Neural progenitor cell (in vitro differentiated cells): ENCODE data around the gene IQCF6. TPM values are rescaled to one million over a fixed set of nuclear protein-coding genes. Genes with fewer than 3 reads are reported as not detected.

Source experiments
- DNase-seq: peaks from one replicate; pipeline ENCODE4 v3.0.0-alpha.2; 2016; ENCODE audit warnings: low spot score
- H2AFZ ChIP-seq: fragments of 200-600 bp; sonication (generic); replicated peaks from 2 replicates; pipeline ENCODE4 v1.6.1; 2016; ENCODE audit warnings: antibody characterized with exemption
- H3F3A ChIP-seq: fragments of 200-600 bp; sonication (generic); 2 replicates; pipeline ENCODE4 v1.6.1; 2016; ENCODE audit warnings: antibody characterized with exemption, low read depth
- H3K27ac ChIP-seq: fragments of 200-600 bp; sonication (generic); 2 replicates; pipeline ENCODE4 v1.5.1; 2016; ENCODE audit warnings: mild to moderate bottlenecking
- H3K27me3 ChIP-seq: fragments of 200-600 bp; sonication (generic); 2 replicates; pipeline ENCODE4 v1.6.1; 2016; ENCODE audit warnings: mild to moderate bottlenecking, moderate library complexity
- H3K36me3 ChIP-seq: fragments of 200-600 bp; sonication (generic); 2 replicates; pipeline ENCODE4 v1.5.1; 2016
- H3K4me1 ChIP-seq: fragments of 200-600 bp; sonication (generic); 2 replicates; pipeline ENCODE4 v1.6.1; 2016; ENCODE audit warnings: mixed run types
- H3K4me2 ChIP-seq: fragments of 200-600 bp; sonication (generic); 2 replicates; pipeline ENCODE4 v1.6.1; 2016
- H3K4me3 ChIP-seq: fragments of 200-600 bp; sonication (generic); 2 replicates; pipeline ENCODE4 v1.5.1; 2016
- H3K79me2 ChIP-seq: fragments of 200-600 bp; sonication (generic); 2 replicates; pipeline ENCODE4 v1.6.1; 2016; ENCODE audit warnings: low read depth
- H3K9ac ChIP-seq: fragments of 200-600 bp; sonication (generic); 2 replicates; pipeline ENCODE4 v1.6.1; 2016
- H3K9me3 ChIP-seq: fragments of 200-600 bp; sonication (generic); 2 replicates; pipeline ENCODE4 v1.5.1; 2016; ENCODE audit warnings: low read depth
- H4K20me1 ChIP-seq: fragments of 200-600 bp; sonication (generic); 2 replicates; pipeline ENCODE4 v1.6.1; 2016; ENCODE audit warnings: low read depth
- H3K27ac Mint-ChIP-seq: 3 replicates; pipeline ENCODE4 v1.8.0; 2021; ENCODE audit warnings: mixed read lengths
- H3K27me3 Mint-ChIP-seq: 2 replicates; pipeline ENCODE4 v1.8.0; 2022; ENCODE audit warnings: low read depth, mild to moderate bottlenecking, inconsistent platforms, moderate library complexity, mixed read lengths; ENCODE audit not compliant: insufficient read depth
- H3K36me3 Mint-ChIP-seq: 3 replicates; pipeline ENCODE4 v1.8.0; 2021; ENCODE audit warnings: mixed read lengths
- H3K4me1 Mint-ChIP-seq: 3 replicates; pipeline ENCODE4 v1.8.0; 2021; ENCODE audit warnings: mixed read lengths
- H3K4me3 Mint-ChIP-seq: 3 replicates; pipeline ENCODE4 v1.8.0; 2021; ENCODE audit warnings: mild to moderate bottlenecking, moderate library complexity, mixed read lengths
- H3K9me3 Mint-ChIP-seq: 3 replicates; pipeline ENCODE4 v1.8.0; 2020; ENCODE audit warnings: mixed read lengths
- EZH2 ChIP-seq: fragments of 200-600 bp; sonication (generic); IDR thresholded peaks from 2 replicates; pipeline ENCODE4 v1.6.1; 2017; ENCODE audit warnings: antibody characterized with exemption, mild to moderate bottlenecking, moderate library complexity
- EZH2phosphoT487 ChIP-seq: fragments of 200-600 bp; sonication (generic); IDR thresholded peaks from 2 replicates; pipeline ENCODE4 v1.6.1; 2017; ENCODE audit warnings: antibody characterized with exemption
- total RNA-seq: library from RNA; depleted of rRNA; stranded (reverse); fragments of >200 nt; gene quantifications from 2 replicates; pipeline ENCODE4 v1.2.3, GENCODE V29; 2015; ENCODE audit warnings: low replicate concordance
- TF ChIP-seq, protein P1 (sequence below): fragments of 200-600 bp; sonication (generic); IDR thresholded peaks from 2 replicates; pipeline ENCODE4 v1.5.1; 2017; ENCODE audit warnings: antibody characterized with exemption, mild to moderate bottlenecking

Gene IQCF6
- total RNA-seq, 1 donor from 2014 or later, result not detected

DNA sequence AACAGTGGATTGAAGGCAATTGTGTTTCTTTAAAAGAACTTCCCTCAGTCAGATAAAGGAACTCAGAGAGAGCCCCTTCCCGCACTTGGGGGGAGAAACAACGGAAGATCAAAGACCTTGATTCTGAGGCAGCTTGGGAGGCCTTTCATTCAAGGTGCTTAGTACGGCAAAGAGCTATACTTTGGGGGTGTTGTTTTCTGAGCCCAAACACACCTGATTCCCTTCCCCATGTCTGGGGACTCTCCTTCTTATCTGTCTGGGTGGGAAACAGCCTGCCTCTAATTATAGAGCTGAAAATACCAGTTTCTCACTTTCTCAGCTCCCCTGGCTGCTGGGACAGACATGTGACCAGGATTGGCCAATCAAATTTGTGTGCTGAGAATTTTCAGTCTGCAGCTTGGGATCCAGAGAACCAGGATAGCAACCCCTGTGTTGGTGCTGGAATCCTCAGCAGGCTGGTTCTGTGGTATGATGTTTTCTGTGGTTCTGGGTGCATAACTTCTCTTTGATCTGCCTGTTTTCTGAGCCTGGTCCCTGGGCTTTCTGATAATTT, 19.4 kb upstream of the IQCF6 start:
- no peaks in the 10 kb centered on the region for H3K36me3 ChIP-seq
- no peaks in the 10 kb centered on the region for H3K36me3 Mint-ChIP-seq
- peak overlapping the region; percentile 54 for H3K4me3 Mint-ChIP-seq
- H3K9me3 ChIP-seq, result no peaks in the 10 kb centered on the region
- H3K27ac ChIP-seq, result no peak overlapping the region
- peak overlapping the region; percentile 21 for H3K27ac Mint-ChIP-seq
- peaks cover 48% of the 10 kb centered on the region for H3K4me1 Mint-ChIP-seq
- peaks cover 20% of the 10 kb centered on the region for H3K27me3 ChIP-seq
- H4K20me1 ChIP-seq, result no peaks in the 10 kb centered on the region
- peak overlapping the region; percentile 4 for H3K4me3 ChIP-seq
- H3K9ac ChIP-seq, result no peak overlapping the region
- TF ChIP-seq, protein P1, sequence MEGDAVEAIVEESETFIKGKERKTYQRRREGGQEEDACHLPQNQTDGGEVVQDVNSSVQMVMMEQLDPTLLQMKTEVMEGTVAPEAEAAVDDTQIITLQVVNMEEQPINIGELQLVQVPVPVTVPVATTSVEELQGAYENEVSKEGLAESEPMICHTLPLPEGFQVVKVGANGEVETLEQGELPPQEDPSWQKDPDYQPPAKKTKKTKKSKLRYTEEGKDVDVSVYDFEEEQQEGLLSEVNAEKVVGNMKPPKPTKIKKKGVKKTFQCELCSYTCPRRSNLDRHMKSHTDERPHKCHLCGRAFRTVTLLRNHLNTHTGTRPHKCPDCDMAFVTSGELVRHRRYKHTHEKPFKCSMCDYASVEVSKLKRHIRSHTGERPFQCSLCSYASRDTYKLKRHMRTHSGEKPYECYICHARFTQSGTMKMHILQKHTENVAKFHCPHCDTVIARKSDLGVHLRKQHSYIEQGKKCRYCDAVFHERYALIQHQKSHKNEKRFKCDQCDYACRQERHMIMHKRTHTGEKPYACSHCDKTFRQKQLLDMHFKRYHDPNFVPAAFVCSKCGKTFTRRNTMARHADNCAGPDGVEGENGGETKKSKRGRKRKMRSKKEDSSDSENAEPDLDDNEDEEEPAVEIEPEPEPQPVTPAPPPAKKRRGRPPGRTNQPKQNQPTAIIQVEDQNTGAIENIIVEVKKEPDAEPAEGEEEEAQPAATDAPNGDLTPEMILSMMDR, result no peak
- no peak for TF ChIP-seq EZH2
- no peak for TF ChIP-seq EZH2phosphoT487
- no peaks in the 10 kb centered on the region for H3K9me3 Mint-ChIP-seq
- H2AFZ ChIP-seq, result peak overlapping the region; percentile 36
- peak overlapping the region; percentile 39 for H3K4me2 ChIP-seq
- DNase-seq, result peak; percentile 52
- no peaks in the 10 kb centered on the region for H3K79me2 ChIP-seq
- H3F3A ChIP-seq, result peaks cover 17% of the 10 kb centered on the region
- H3K4me1 ChIP-seq, result peaks cover 45% of the 10 kb centered on the region
- no peaks in the 10 kb centered on the region for H3K27me3 Mint-ChIP-seq

DNA sequence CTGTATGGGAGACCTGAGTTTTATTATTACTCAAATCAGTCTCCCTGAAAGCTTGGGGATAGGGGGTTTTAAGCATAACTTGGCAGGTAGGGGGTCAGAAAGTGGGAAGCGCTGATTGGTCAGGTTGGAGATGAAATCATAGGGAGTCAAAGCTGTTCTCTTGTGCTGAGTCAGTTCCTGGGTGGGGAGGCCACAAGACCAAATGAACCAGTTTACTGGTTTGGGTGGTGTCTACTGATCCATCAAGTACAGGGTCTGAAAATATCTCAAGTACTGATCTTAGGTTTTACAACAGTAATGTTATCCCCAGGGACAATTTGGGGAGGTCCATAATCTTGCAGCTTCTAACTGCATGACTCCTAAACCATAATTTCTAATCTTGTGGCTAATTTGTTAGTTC, 17.8 kb upstream of the IQCF6 start:
- H3K4me1 ChIP-seq, result peaks cover 32% of the 10 kb centered on the region
- H3K4me3 ChIP-seq, result no peak overlapping the region
- no peaks in the 10 kb centered on the region for H3K36me3 ChIP-seq
- no peak overlapping the region for H2AFZ ChIP-seq
- no peak overlapping the region for H3K9ac ChIP-seq
- TF ChIP-seq EZH2phosphoT487 (no peak), EZH2 (no peak)
- TF ChIP-seq, protein P1, result no peak
- H3K9me3 ChIP-seq, result no peaks in the 10 kb centered on the region
- Mint-ChIP-seq H3K4me1 (peaks cover 35% of the 10 kb centered on the region), H3K36me3 (no peaks in the 10 kb centered on the region), H3K4me3 (no peak overlapping the region), H3K27ac (no peak overlapping the region), H3K27me3 (no peaks in the 10 kb centered on the region), H3K9me3 (no peaks in the 10 kb centered on the region)
- no peak overlapping the region for H3K27ac ChIP-seq
- peaks cover 10% of the 10 kb centered on the region for H3F3A ChIP-seq
- peaks cover 11% of the 10 kb centered on the region for H3K27me3 ChIP-seq
- no peaks in the 10 kb centered on the region for H4K20me1 ChIP-seq
- H3K4me2 ChIP-seq, result no peak overlapping the region
- H3K79me2 ChIP-seq, result no peaks in the 10 kb centered on the region
- DNase-seq, result no peak

DNA sequence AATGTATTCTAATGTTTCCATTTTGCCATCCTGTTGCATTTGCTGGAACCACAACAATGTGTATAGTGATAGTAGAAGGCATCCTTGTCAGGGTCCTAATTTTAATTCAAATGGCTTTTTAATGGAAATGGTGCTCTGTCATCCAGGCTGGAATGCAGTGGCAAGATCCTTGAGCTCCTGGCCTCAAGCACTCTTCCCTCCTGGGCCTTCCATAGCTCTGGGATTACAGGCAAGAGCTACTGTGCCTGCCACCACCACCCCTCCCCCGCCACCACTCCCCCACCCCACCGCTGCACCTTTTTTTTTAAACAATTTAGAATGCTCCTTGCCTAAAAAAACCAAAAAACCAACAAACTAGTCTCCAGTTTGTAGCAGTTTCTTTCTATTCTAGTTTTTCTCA, 15.2 kb upstream of the IQCF6 start:
- Mint-ChIP-seq H3K27ac (no peak overlapping the region), H3K4me3 (no peak overlapping the region), H3K27me3 (no peaks in the 10 kb centered on the region), H3K4me1 (peaks cover 11% of the 10 kb centered on the region), H3K36me3 (no peaks in the 10 kb centered on the region), H3K9me3 (no peaks in the 10 kb centered on the region)
- Histone ChIP-seq H2AFZ (no peak overlapping the region), H3K27me3 (no peaks in the 10 kb centered on the region), H3F3A (peaks cover 6% of the 10 kb centered on the region), H3K4me2 (peak overlapping the region; percentile 7), H3K79me2 (no peaks in the 10 kb centered on the region), H3K4me3 (no peak overlapping the region), H3K9me3 (no peaks in the 10 kb centered on the region), H3K27ac (no peak overlapping the region), H3K4me1 (peaks cover 22% of the 10 kb centered on the region), H3K36me3 (no peaks in the 10 kb centered on the region), H4K20me1 (no peaks in the 10 kb centered on the region), H3K9ac (no peak overlapping the region)
- DNase-seq, result peak; percentile 54
- no peak for TF ChIP-seq EZH2
- no peak for TF ChIP-seq EZH2phosphoT487
- TF ChIP-seq, protein P1, result no peak
